ENCODE results near the gene APBA1.
"Not testable (repeated sequence)": the region's sequence is repeated elsewhere in the genome, so short reads cannot be mapped to it uniquely, and the experiment has no call there.

Gene APBA1

GRCh38 chr9:69603656-69604055 lies 68.5 kb downstream of the APBA1 start:
- no peak for DNase-seq

- no peak for DNase-seq
Observed at GRCh38 chr9:69602773-69603172, 69.4 kb downstream of the APBA1 start.

GRCh38 chr9:69601698-69602097 lies 70.5 kb downstream of the APBA1 start:
- no peak for DNase-seq

- DNase-seq = no peak
Observed at GRCh38 chr9:69600314-69601047, 71.7 kb downstream of the APBA1 start.

- no peak for DNase-seq
Observed at GRCh38 chr9:69599232-69599971, 72.8 kb downstream of the APBA1 start.

- DNase-seq = not testable (repeated sequence)
Observed at GRCh38 chr9:69596906-69597305, 75.3 kb downstream of the APBA1 start.

GRCh38 chr9:69594180-69594579 lies 78.0 kb downstream of the APBA1 start:
- DNase-seq = no peak

- no peak for DNase-seq
Observed at GRCh38 chr9:69593756-69594155, 78.4 kb downstream of the APBA1 start.

GRCh38 chr9:69593301-69593700 lies 78.9 kb downstream of the APBA1 start:
- no peak for DNase-seq

GRCh38 chr9:69590266-69590665 lies 81.9 kb downstream of the APBA1 start:
- DNase-seq = no peak

- no peak for DNase-seq
Observed at GRCh38 chr9:69589156-69589555, 83.0 kb downstream of the APBA1 start.

GRCh38 chr9:69585571-69585970 lies 86.6 kb downstream of the APBA1 start:
- DNase-seq = no peak

GRCh38 chr9:69584759-69585158 lies 87.4 kb downstream of the APBA1 start:
- DNase-seq = no peak

GRCh38 chr9:69583645-69584234 lies 88.4 kb downstream of the APBA1 start:
- no peak for DNase-seq

GRCh38 chr9:69582544-69583297 lies 89.5 kb downstream of the APBA1 start:
- DNase-seq = no peak

- DNase-seq = no peak
Observed at GRCh38 chr9:69582018-69582417, 90.2 kb downstream of the APBA1 start.

GRCh38 chr9:69580582-69581214 lies 91.5 kb downstream of the APBA1 start:
- DNase-seq = no peak

- no peak for DNase-seq
Observed at GRCh38 chr9:69579760-69580581, 92.2 kb downstream of the APBA1 start.

GRCh38 chr9:69579032-69579758 lies 93.0 kb downstream of the APBA1 start:
- DNase-seq = no peak

GRCh38 chr9:69578026-69578425 lies 94.1 kb downstream of the APBA1 start:
- DNase-seq = no peak

- no peak for DNase-seq
Observed at GRCh38 chr9:69577123-69577522, 95.0 kb downstream of the APBA1 start.
